ENCODE results near the gene SEMA5B. TPM values are rescaled to one million over a fixed set of nuclear protein-coding genes. Genes with fewer than 3 reads are reported as not detected.

The SEMA5B gene
- polyA plus RNA-seq, 1 of the 3 experiments (the other 2 are of a cell fraction), result 0.43 TPM

DNA sequence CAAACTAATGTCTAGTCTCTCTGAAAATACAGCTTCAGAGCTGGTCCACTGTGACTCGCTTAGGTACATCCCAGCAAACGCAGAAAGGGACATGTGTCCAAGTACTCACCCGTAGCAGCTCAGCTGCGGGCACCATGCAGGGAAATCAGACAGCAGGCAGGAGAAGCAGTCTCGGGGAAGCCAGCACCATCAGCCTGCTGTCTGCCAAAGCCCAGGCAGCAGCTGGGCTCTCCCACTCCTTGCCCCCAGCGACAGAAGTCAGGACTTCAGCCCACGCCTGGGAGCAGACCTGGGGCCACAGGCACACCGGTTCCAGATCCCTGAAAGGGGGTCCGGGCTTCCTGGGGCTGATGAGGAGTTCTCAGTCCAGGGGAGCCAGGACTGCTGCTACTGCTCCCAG, 34.9 kb downstream of the SEMA5B start:
- H3K9ac ChIP-seq, result no peak overlapping the region
- no peak overlapping the region; a peak in 1 of 4 replicates for H3K4me3 ChIP-seq (ENCODE audit: low read depth in 2 of 2, low read length in 1 of 2)
- H3K79me2 ChIP-seq (ENCODE audit: insufficient read depth), result no peaks in the 10 kb centered on the region
- no peak overlapping the region for H2AFZ ChIP-seq (ENCODE audit: low read depth)
- H3K9me2 ChIP-seq, result no peaks in the 10 kb centered on the region
- H3K4me2 ChIP-seq, result no peak overlapping the region
- H4K20me1 ChIP-seq (ENCODE audit: insufficient read depth), result no peaks in the 10 kb centered on the region
- H3K9me3 ChIP-seq, result no peaks in the 10 kb centered on the region
- ChIA-PET POLR2A (interaction anchor here (1.3 kb wide), 1 partner anchor 35 kb away, joined by 4 read pairs; the partner anchor contains the start of gene SEMA5B), CTCF (interaction anchor here (0.7 to 4.4 kb wide), 8 partner anchors 9 to 50 kb away, joined by 3 to 26 read pairs (median 4); partner anchors contain the start of gene SEMA5B)
- H3K27me3 ChIP-seq (ENCODE audit: insufficient read depth), result peaks cover 13% of the 10 kb centered on the region; the same call in 1 of the 2 replicates
- H3F3A ChIP-seq (replicated peaks; ENCODE audit: insufficient read depth), result no peaks in the 10 kb centered on the region
- peak; percentile 69 for DNase-seq
- no peaks in the 10 kb centered on the region for H3K36me3 ChIP-seq (replicated peaks in 1 of 2; ENCODE audit: control insufficient read depth in 1 of 2, insufficient read depth in 2 of 2, low read length in 1 of 2)
- 10% methylated on average over 5 of the region's 9 CpGs for WGBS (ENCODE audit: low lambda C conversion rate)
- H3K4me1 ChIP-seq (ENCODE audit: control insufficient read depth in 1 of 2, insufficient read depth in 2 of 2, low read depth in 1 of 2, low read length in 1 of 2), result peaks cover 0 to 43% of the 10 kb centered on the region in 2 experiments; a peak in 1 of 4 replicates
- peak overlapping the region in 1 of 2 experiments; percentile 62; a peak in 2 of 4 replicates for H3K27ac ChIP-seq (ENCODE audit: low read depth in 2 of 2, low read length in 1 of 2)
- no peak for TF ChIP-seq SMC3 (IDR thresholded peaks at IDR 0.05; ENCODE audit: low read depth, low read length)
- TF ChIP-seq NRF1 (IDR thresholded peaks at IDR 0.05; ENCODE audit: low read depth, low read length), result no peak
- TF ChIP-seq, protein P1, sequence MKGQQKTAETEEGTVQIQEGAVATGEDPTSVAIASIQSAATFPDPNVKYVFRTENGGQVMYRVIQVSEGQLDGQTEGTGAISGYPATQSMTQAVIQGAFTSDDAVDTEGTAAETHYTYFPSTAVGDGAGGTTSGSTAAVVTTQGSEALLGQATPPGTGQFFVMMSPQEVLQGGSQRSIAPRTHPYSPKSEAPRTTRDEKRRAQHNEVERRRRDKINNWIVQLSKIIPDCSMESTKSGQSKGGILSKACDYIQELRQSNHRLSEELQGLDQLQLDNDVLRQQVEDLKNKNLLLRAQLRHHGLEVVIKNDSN (IDR thresholded peaks at IDR 0.05; ENCODE audit: borderline replicate concordance, low read depth), result no peak
- no peak for TF ChIP-seq JUND (IDR thresholded peaks at IDR 0.05)
- TF ChIP-seq, protein P2, sequence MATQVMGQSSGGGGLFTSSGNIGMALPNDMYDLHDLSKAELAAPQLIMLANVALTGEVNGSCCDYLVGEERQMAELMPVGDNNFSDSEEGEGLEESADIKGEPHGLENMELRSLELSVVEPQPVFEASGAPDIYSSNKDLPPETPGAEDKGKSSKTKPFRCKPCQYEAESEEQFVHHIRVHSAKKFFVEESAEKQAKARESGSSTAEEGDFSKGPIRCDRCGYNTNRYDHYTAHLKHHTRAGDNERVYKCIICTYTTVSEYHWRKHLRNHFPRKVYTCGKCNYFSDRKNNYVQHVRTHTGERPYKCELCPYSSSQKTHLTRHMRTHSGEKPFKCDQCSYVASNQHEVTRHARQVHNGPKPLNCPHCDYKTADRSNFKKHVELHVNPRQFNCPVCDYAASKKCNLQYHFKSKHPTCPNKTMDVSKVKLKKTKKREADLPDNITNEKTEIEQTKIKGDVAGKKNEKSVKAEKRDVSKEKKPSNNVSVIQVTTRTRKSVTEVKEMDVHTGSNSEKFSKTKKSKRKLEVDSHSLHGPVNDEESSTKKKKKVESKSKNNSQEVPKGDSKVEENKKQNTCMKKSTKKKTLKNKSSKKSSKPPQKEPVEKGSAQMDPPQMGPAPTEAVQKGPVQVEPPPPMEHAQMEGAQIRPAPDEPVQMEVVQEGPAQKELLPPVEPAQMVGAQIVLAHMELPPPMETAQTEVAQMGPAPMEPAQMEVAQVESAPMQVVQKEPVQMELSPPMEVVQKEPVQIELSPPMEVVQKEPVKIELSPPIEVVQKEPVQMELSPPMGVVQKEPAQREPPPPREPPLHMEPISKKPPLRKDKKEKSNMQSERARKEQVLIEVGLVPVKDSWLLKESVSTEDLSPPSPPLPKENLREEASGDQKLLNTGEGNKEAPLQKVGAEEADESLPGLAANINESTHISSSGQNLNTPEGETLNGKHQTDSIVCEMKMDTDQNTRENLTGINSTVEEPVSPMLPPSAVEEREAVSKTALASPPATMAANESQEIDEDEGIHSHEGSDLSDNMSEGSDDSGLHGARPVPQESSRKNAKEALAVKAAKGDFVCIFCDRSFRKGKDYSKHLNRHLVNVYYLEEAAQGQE (IDR thresholded peaks at IDR 0.05; ENCODE audit: low read depth, low read length), result no peak
- no peak for TF ChIP-seq RXRA (IDR thresholded peaks at IDR 0.05; ENCODE audit: borderline replicate concordance, low read depth)
- TF ChIP-seq GATA2 (CRISPR knock-in tag; IDR thresholded peaks at IDR 0.05), result no peak
- no peak for TF ChIP-seq TEAD4 (IDR thresholded peaks at IDR 0.05; ENCODE audit: borderline replicate concordance, insufficient read depth)
- TF ChIP-seq, protein P3, sequence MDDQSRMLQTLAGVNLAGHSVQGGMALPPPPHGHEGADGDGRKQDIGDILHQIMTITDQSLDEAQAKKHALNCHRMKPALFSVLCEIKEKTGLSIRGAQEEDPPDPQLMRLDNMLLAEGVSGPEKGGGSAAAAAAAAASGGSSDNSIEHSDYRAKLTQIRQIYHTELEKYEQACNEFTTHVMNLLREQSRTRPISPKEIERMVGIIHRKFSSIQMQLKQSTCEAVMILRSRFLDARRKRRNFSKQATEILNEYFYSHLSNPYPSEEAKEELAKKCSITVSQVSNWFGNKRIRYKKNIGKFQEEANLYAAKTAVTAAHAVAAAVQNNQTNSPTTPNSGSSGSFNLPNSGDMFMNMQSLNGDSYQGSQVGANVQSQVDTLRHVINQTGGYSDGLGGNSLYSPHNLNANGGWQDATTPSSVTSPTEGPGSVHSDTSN (IDR thresholded peaks at IDR 0.05), result no peak
- TF ChIP-seq CHD2 (IDR thresholded peaks at IDR 0.05; ENCODE audit: low read length, partially characterized antibody), result no peak
- TF ChIP-seq GABPA (IDR thresholded peaks at IDR 0.05; ENCODE audit: low read depth), result no peak
- no peak for TF ChIP-seq RCOR1 (IDR thresholded peaks at IDR 0.05; ENCODE audit: low read length)
- TF ChIP-seq MXI1 (IDR thresholded peaks at IDR 0.05; ENCODE audit: low read depth, low read length), result no peak
- no peak for TF ChIP-seq TCF12 (IDR thresholded peaks at IDR 0.05)
- no peak for TF ChIP-seq FOXM1 (IDR thresholded peaks at IDR 0.05; ENCODE audit: low read depth)
- TF ChIP-seq, protein P4, sequence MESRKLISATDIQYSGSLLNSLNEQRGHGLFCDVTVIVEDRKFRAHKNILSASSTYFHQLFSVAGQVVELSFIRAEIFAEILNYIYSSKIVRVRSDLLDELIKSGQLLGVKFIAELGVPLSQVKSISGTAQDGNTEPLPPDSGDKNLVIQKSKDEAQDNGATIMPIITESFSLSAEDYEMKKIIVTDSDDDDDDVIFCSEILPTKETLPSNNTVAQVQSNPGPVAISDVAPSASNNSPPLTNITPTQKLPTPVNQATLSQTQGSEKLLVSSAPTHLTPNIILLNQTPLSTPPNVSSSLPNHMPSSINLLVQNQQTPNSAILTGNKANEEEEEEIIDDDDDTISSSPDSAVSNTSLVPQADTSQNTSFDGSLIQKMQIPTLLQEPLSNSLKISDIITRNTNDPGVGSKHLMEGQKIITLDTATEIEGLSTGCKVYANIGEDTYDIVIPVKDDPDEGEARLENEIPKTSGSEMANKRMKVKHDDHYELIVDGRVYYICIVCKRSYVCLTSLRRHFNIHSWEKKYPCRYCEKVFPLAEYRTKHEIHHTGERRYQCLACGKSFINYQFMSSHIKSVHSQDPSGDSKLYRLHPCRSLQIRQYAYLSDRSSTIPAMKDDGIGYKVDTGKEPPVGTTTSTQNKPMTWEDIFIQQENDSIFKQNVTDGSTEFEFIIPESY (IDR thresholded peaks at IDR 0.05; ENCODE audit: borderline replicate concordance, low read depth), result no peak
